Stomach (tissue), 9 donors: ENCODE measurements around the gene NSRP1. TPM values are rescaled to one million over a fixed set of nuclear protein-coding genes. Genes with fewer than 3 reads are reported as not detected.

Experiments
- DNase-seq, 2 donors: peaks; one replicate each; pipeline versions ENCODE4 v3.0.0 to v3.0.0-alpha.2; 2013 to 2019
- H3K27ac ChIP-seq, 5 donors: fragments of 200-600 bp in 4 of 5; sonication (generic) in 4 of 5; one replicate each; pipeline ENCODE4 v1.5.1; 2013 to 2019; ENCODE audit warnings: mild to moderate bottlenecking in 1 of 5, moderate library complexity in 1 of 5
- H3K27me3 ChIP-seq, 3 donors: fragments of 200-600 bp; sonication (generic); one replicate each; pipeline ENCODE4 v1.5.1; 2017 to 2019; ENCODE audit warnings: mixed run types in 1 of 3
- H3K36me3 ChIP-seq, 4 donors: fragments of 200-600 bp; sonication (generic); 1 replicate in 3 of 4; 2 replicates in 1 of 4; pipeline ENCODE4 v1.5.1; 2016 to 2019
- H3K4me1 ChIP-seq, 4 donors: fragments of 200-600 bp; sonication (generic); one replicate each; pipeline ENCODE4 v1.5.1; 2016 to 2019
- H3K4me3 ChIP-seq, 4 donors: fragments of 200-600 bp; sonication (generic) in 3 of 4; one replicate each; pipeline ENCODE4 v1.5.1; 2016 to 2019; ENCODE audit warnings: mild to moderate bottlenecking in 1 of 4
- H3K9me3 ChIP-seq, 4 donors: fragments of 200-600 bp; sonication (generic); one replicate each; pipeline ENCODE4 v1.5.1; 2016 to 2019
- CTCF ChIP-seq, 7 experiments: fragments of 450-650 bp in 4 of 7; fragments of 200-600 bp in 3 of 7; sonication (generic) in 3 of 7; IDR thresholded peaks; one replicate each; pipeline ENCODE4 v1.5.1; 2016 to 2019; ENCODE audit warnings: antibody characterized with exemption in 7 of 7, control low read depth in 2 of 7, mild to moderate bottlenecking in 1 of 7
- EP300 ChIP-seq: sonication (generic); formaldehyde crosslinking; IDR thresholded peaks from one replicate; pipeline ENCODE4 v1.6.1; 2017; ENCODE audit warnings: antibody characterized with exemption
- POLR2A ChIP-seq, 4 donors: fragments of 450-650 bp; IDR thresholded peaks; one replicate each; pipeline ENCODE4 v1.6.1; 2016; ENCODE audit warnings: antibody characterized with exemption in 4 of 4, control low read depth in 2 of 4, mild to moderate bottlenecking in 1 of 4, moderate library complexity in 1 of 4
- POLR2AphosphoS5 ChIP-seq, 3 donors: sonication (generic); formaldehyde crosslinking; IDR thresholded peaks; one replicate each; pipeline ENCODE4 v1.6.1; 2016; ENCODE audit warnings: antibody characterized with exemption in 3 of 3
- WGBS, 5 donors: extraction: QIAGEN DNeasy Blood & Tissue Kit in 3 of 5; methylation state at CpG; one replicate each; pipeline versions ENCODE4 v1.1.5 to v1.1.7; 2013 to 2018; 5-methylcytosine and 5-hydroxymethylcytosine counted together
- intact Hi-C: fragments of 100-400 bp; cut with DNase I; formaldehyde crosslinking; loops from one replicate; pipeline ENCODE4 v1.15.1; 2023; ENCODE audit warnings: low total_unique reads
- polyA plus RNA-seq, 3 donors: library from polyadenylated mRNA; stranded (reverse); fragments of 200-250 nt; gene quantifications; one replicate each; pipeline ENCODE4 v1.2.3, GENCODE V29; 2013
- total RNA-seq, 5 donors: library from RNA; depleted of rRNA; stranded (reverse); fragments of >200 nt; gene quantifications; one replicate each; pipeline versions ENCODE4 v1.1.0 to v1.2.3, GENCODE V29; 2014 to 2016
- donor health status: healthy with polysubstance abuse.
- donor health status: Bipolar disorder and iron deficiency.
- donor health status: healthy.

Gene NSRP1
- total and polyA plus RNA-seq, 8 donors = 5.4 to 110 (median 26.9) TPM

- no peak for TF ChIP-seq POLR2A (IDR thresholded peaks at IDR 0.05)
- Histone ChIP-seq H3K36me3 (no peaks in the 10 kb centered on the region), H3K27ac (no peak overlapping the region), H3K4me1 (no peaks in the 10 kb centered on the region), H3K9me3 (no peaks in the 10 kb centered on the region), H3K4me3 (no peak overlapping the region), H3K27me3 (no peaks in the 10 kb centered on the region)
- intact Hi-C loops = no loop called here
- no peak for DNase-seq
- WGBS, 5 donors = 77 to 85% (median 82%) methylated on average over 4 of the region's 4 CpGs
Observed at GRCh38 chr17:30219315-30219714, 102.7 kb downstream of the NSRP1 start.

- Histone ChIP-seq H3K4me1 (no peaks in the 10 kb centered on the region), H3K4me3 (no peak overlapping the region), H3K27ac (no peak overlapping the region), H3K36me3 (no peaks in the 10 kb centered on the region), H3K9me3 (no peaks in the 10 kb centered on the region), H3K27me3 (no peaks in the 10 kb centered on the region)
- intact Hi-C loops = no loop called here
- no peak for TF ChIP-seq CTCF (IDR thresholded peaks at IDR 0.05)
- TF ChIP-seq POLR2AphosphoS5 (IDR thresholded peaks at IDR 0.05) = no peak
- TF ChIP-seq POLR2A (IDR thresholded peaks at IDR 0.05) = no peak
- TF ChIP-seq EP300 = no peak
- 48 to 70% (median 60%) methylated on average over 7 of the region's 7 CpGs for WGBS, 5 donors
- DNase-seq = no peak
Observed at GRCh38 chr17:30219833-30220232, 103.2 kb downstream of the NSRP1 start.

GRCh38 chr17:30220414-30220813 lies 103.8 kb downstream of the NSRP1 start:
- Histone ChIP-seq H3K27ac (no peak overlapping the region), H3K27me3 (no peaks in the 10 kb centered on the region), H3K36me3 (no peaks in the 10 kb centered on the region), H3K4me1 (no peaks in the 10 kb centered on the region), H3K4me3 (no peak overlapping the region), H3K9me3 (no peaks in the 10 kb centered on the region)
- TF ChIP-seq CTCF (IDR thresholded peaks at IDR 0.05) (no peak), POLR2AphosphoS5 (IDR thresholded peaks at IDR 0.05) (no peak), EP300 (no peak), POLR2A (IDR thresholded peaks at IDR 0.05) (no peak)
- DNase-seq = no peak
- intact Hi-C loops = no loop called here
- WGBS, 5 donors = 79 to 92% (median 89%) methylated on average over 5 of the region's 5 CpGs

GRCh38 chr17:30221346-30221745 lies 104.7 kb downstream of the NSRP1 start:
- Histone ChIP-seq H3K4me3 (no peak overlapping the region), H3K4me1 (no peaks in the 10 kb centered on the region), H3K36me3 (no peaks in the 10 kb centered on the region), H3K27me3 (no peaks in the 10 kb centered on the region), H3K27ac (no peak overlapping the region), H3K9me3 (no peaks in the 10 kb centered on the region)
- intact Hi-C loops = no loop called here
- WGBS, 5 donors = 75 to 96% (median 87%) methylated on average over 5 to 10 of the region's 10 CpGs
- TF ChIP-seq POLR2A (IDR thresholded peaks at IDR 0.05) = no peak
- no peak for TF ChIP-seq CTCF (IDR thresholded peaks at IDR 0.05)
- no peak for TF ChIP-seq POLR2AphosphoS5 (IDR thresholded peaks at IDR 0.05)
- TF ChIP-seq EP300 = no peak
- no peak for DNase-seq

GRCh38 chr17:30222251-30222650 lies 105.6 kb downstream of the NSRP1 start:
- Histone ChIP-seq H3K27ac (no peak overlapping the region), H3K36me3 (no peaks in the 10 kb centered on the region)

More at GRCh38 chr17:30222251-30222650, 105.6 kb downstream of the NSRP1 start:
- WGBS, 5 donors = 78 to 90% (median 82%) methylated on average over 4 of the region's 4 CpGs
- Histone ChIP-seq H3K4me1 (no peaks in the 10 kb centered on the region), H3K9me3 (no peaks in the 10 kb centered on the region), H3K4me3 (no peak overlapping the region), H3K27me3 (no peaks in the 10 kb centered on the region)
- intact Hi-C loops = no loop called here
- no peak for TF ChIP-seq POLR2AphosphoS5 (IDR thresholded peaks at IDR 0.05)
- TF ChIP-seq POLR2A (IDR thresholded peaks at IDR 0.05) = no peak
- TF ChIP-seq CTCF (IDR thresholded peaks at IDR 0.05) = no peak
- no peak for TF ChIP-seq EP300
- no peak for DNase-seq
